B cell (primary cell): ENCODE data around the gene CAMK2D. TPM values are rescaled to one million over a fixed set of nuclear protein-coding genes. Genes with fewer than 3 reads are reported as not detected.

Source experiments
- ATAC-seq: fragments of 200-7000 bp; cut with Tn5 transposase; one replicate; pipeline ENCODE4 v1.10.0; 2021; ENCODE audit warnings: low read depth, mild to moderate bottlenecking, moderate number of reproducible peaks, moderate library complexity
- CTCF ChIA-PET: fragments of 350-600 bp; sonication (Branson Sonifier 250); formaldehyde crosslinking; loops from one replicate; lab custom pipeline; 2021; ENCODE audit warnings: antibody characterized with exemption, inconsistent platforms; lab: Charles Lee
- POLR2A ChIA-PET: fragments of 350-600 bp; sonication (Branson Sonifier 250); formaldehyde crosslinking; loops from one replicate; lab custom pipeline; 2021; ENCODE audit warnings: antibody characterized with exemption; lab: Charles Lee
- DNase-seq: peaks from one replicate; pipeline ENCODE4 v3.0.0; 2013
- H2AFZ ChIP-seq: 2 replicates; pipeline ENCODE4 v1.6.1; 2012; ENCODE audit warnings: mild to moderate bottlenecking, low read depth, low read length; ENCODE audit not compliant: insufficient read depth, poor library complexity, severe bottlenecking
- H3K27ac ChIP-seq, 2 donors: 1 replicate in 1 of 2; 2 replicates in 1 of 2; pipeline ENCODE4 v1.5.1; 2012 to 2013; ENCODE audit warnings: low read length in 2 of 2, mild to moderate bottlenecking in 2 of 2, moderate library complexity in 1 of 2
- H3K27me3 ChIP-seq, 4 experiments: fragments of 200-600 bp in 1 of 4; sonication (generic) in 1 of 4; replicated peaks in 1 of 4; 1 replicate in 2 of 4; 2 replicates in 2 of 4; pipeline versions ENCODE4 v1.6.1 to v1.7.0; 2013 to 2016; ENCODE audit warnings: low read length in 3 of 4, mild to moderate bottlenecking in 2 of 4, mixed read lengths in 1 of 4, moderate library complexity in 1 of 4; ENCODE audit not compliant: insufficient read depth in 4 of 4, control insufficient read depth in 3 of 4; ENCODE audit errors: control extremely low read depth in 1 of 4
- H3K36me3 ChIP-seq, 2 experiments: replicated peaks in 1 of 2; 1 replicate in 1 of 2; 2 replicates in 1 of 2; pipeline versions ENCODE4 v1.6.1 to v1.7.1; 2013; ENCODE audit warnings: low read length in 1 of 2; ENCODE audit not compliant: insufficient read depth in 2 of 2, control insufficient read depth in 1 of 2; ENCODE audit errors: control extremely low read depth in 1 of 2, extremely low read depth in 1 of 2
- H3K4me1 ChIP-seq, 2 donors: fragments of 200-600 bp in 1 of 2; sonication (generic) in 1 of 2; 1 replicate in 1 of 2; 2 replicates in 1 of 2; pipeline versions ENCODE4 v1.5.1 to v1.6.1; 2013 to 2017; ENCODE audit warnings: low read length in 2 of 2; ENCODE audit not compliant: control insufficient read depth in 2 of 2, insufficient read depth in 2 of 2
- H3K4me2 ChIP-seq: replicated peaks from 2 replicates; pipeline ENCODE3; 2012; ENCODE audit warnings: mild to moderate bottlenecking, low read depth, low read length; ENCODE audit not compliant: poor library complexity, severe bottlenecking
- H3K4me3 ChIP-seq, 5 experiments: fragments of 200-600 bp in 1 of 5; sonication (generic) in 1 of 5; 1 replicate in 3 of 5; 2 replicates in 2 of 5; pipeline versions ENCODE4 v1.5.1 to v1.7.0; 2011 to 2016; ENCODE audit warnings: low read length in 4 of 5, mild to moderate bottlenecking in 4 of 5, low read depth in 2 of 5, control low read depth in 1 of 5, moderate library complexity in 1 of 5; ENCODE audit not compliant: insufficient read depth in 1 of 5; ENCODE audit errors: control extremely low read depth in 1 of 5, extremely low read depth in 1 of 5
- H3K79me2 ChIP-seq: fragments of 200-600 bp; sonication (generic); one replicate; pipeline ENCODE4 v1.6.0; 2016; ENCODE audit warnings: low read length; ENCODE audit not compliant: control insufficient read depth, insufficient read depth
- H3K9ac ChIP-seq: fragments of 200-600 bp; sonication (generic); 2 replicates; pipeline ENCODE4 v1.6.1; 2017; ENCODE audit warnings: mild to moderate bottlenecking, low read length, moderate library complexity
- H3K9me3 ChIP-seq, 3 donors: one replicate each; pipeline versions ENCODE4 v1.6.1 to v1.7.1; 2013; ENCODE audit warnings: low read length in 2 of 3; ENCODE audit not compliant: control insufficient read depth in 2 of 3, insufficient read depth in 1 of 3; ENCODE audit errors: control extremely low read depth in 1 of 3
- H4K20me1 ChIP-seq: 2 replicates; pipeline ENCODE4 v1.6.0; 2012; ENCODE audit warnings: mild to moderate bottlenecking, low read length; ENCODE audit not compliant: insufficient read depth, control insufficient read depth, poor library complexity, severe bottlenecking
- H3K27ac Mint-ChIP-seq: one replicate; pipeline ENCODE4 v1.8.0; 2021; ENCODE audit warnings: mixed read lengths
- H3K27me3 Mint-ChIP-seq: one replicate; pipeline ENCODE4 v1.8.0; 2021; ENCODE audit warnings: mixed read lengths
- H3K4me1 Mint-ChIP-seq: one replicate; pipeline ENCODE4 v1.8.0; 2021; ENCODE audit warnings: mixed read lengths
- H3K4me3 Mint-ChIP-seq: one replicate; pipeline ENCODE4 v1.8.0; 2021; ENCODE audit warnings: mixed read lengths
- H3K9me3 Mint-ChIP-seq: one replicate; pipeline ENCODE4 v1.8.0; 2022; ENCODE audit warnings: mixed read lengths; ENCODE audit not compliant: insufficient read depth
- EZH2 ChIP-seq: IDR thresholded peaks from 2 replicates; pipeline ENCODE4 v1.6.1; 2012; ENCODE audit warnings: borderline replicate concordance, low read depth, mild to moderate bottlenecking, moderate library complexity, low read length; ENCODE audit not compliant: insufficient read depth, poor library complexity, severe bottlenecking
- WGBS: methylation state at CpG from one replicate; pipeline ENCODE4 v1.1.5; 2013; ENCODE audit warnings: missing lambda C conversion rate; ENCODE audit not compliant: insufficient coverage; 5-methylcytosine and 5-hydroxymethylcytosine counted together
- intact Hi-C: fragments of 100-400 bp; cut with micrococcal nuclease; formaldehyde crosslinking; loops from one replicate; pipeline ENCODE4 v1.10.0; 2022
- polyA plus RNA-seq: library from polyadenylated mRNA; depleted of rRNA; stranded (reverse); fragments of >200 nt; gene quantifications from 2 replicates; pipeline ENCODE4 v1.2.3, GENCODE V29; 2012
- total RNA-seq, 2 donors: library from RNA; stranded (reverse); fragments of 120-200 nt in 1 of 2; gene quantifications; 1 replicate in 1 of 2; 2 replicates in 1 of 2; pipeline versions ENCODE4 v1.2.3 to v1.2.4, GENCODE V29; 2013 to 2022
- TF ChIP-seq, protein P1 (sequence below): fragments of 200-600 bp; IDR thresholded peaks from one replicate; pipeline ENCODE4 v1.8.0; 2022; ENCODE audit warnings: antibody characterized with exemption, mild to moderate bottlenecking

Gene CAMK2D
- total and polyA plus RNA-seq, 2 donors (not counting 1 experiment from before 2014, with no cell fraction given), result 26.3 to 57.0 TPM

DNA sequence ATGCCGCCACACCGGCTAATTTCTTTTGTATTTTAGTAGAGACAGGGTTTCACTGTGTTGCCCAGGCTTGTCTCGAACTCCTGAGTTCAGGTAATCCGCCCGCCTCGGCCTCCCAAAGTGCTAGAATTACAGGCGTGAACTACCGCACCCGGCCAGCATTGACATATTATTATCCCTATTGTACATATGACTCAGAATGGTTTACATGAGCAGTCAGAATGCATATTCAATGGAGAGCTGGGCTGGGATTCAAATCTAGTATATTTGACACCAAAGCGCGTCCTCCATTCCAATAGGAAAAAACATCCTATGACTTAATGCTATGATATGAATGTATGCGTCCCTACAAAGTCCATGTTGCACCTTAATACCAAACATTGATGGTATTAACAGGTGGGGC lies 281.4 kb downstream of the CAMK2D start:
- no peak overlapping the region for H3K9ac ChIP-seq
- Mint-ChIP-seq H3K27me3 (no peaks in the 10 kb centered on the region), H3K4me3 (no peak overlapping the region), H3K4me1 (no peaks in the 10 kb centered on the region), H3K9me3 (no peaks in the 10 kb centered on the region), H3K27ac (no peak overlapping the region)
- no peak overlapping the region for H3K4me3 ChIP-seq
- H2AFZ ChIP-seq, result no peak overlapping the region
- peaks cover 7 to 17% of the 10 kb centered on the region in 2 experiments for H3K36me3 ChIP-seq
- ChIA-PET CTCF (no interaction called here), POLR2A (no interaction called here)
- no peak overlapping the region for H3K4me2 ChIP-seq
- no peak overlapping the region for H3K27ac ChIP-seq
- WGBS, result 90% methylated on average over 2 of the region's 12 CpGs
- H3K79me2 ChIP-seq, result no peaks in the 10 kb centered on the region
- H3K27me3 ChIP-seq, result no peaks in the 10 kb centered on the region
- DNase-seq (no peak), ATAC-seq (no peak)
- TF ChIP-seq, protein P1, sequence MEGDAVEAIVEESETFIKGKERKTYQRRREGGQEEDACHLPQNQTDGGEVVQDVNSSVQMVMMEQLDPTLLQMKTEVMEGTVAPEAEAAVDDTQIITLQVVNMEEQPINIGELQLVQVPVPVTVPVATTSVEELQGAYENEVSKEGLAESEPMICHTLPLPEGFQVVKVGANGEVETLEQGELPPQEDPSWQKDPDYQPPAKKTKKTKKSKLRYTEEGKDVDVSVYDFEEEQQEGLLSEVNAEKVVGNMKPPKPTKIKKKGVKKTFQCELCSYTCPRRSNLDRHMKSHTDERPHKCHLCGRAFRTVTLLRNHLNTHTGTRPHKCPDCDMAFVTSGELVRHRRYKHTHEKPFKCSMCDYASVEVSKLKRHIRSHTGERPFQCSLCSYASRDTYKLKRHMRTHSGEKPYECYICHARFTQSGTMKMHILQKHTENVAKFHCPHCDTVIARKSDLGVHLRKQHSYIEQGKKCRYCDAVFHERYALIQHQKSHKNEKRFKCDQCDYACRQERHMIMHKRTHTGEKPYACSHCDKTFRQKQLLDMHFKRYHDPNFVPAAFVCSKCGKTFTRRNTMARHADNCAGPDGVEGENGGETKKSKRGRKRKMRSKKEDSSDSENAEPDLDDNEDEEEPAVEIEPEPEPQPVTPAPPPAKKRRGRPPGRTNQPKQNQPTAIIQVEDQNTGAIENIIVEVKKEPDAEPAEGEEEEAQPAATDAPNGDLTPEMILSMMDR, result no peak
- no peak for TF ChIP-seq EZH2
- H3K4me1 ChIP-seq, result no peaks in the 10 kb centered on the region
- no peaks in the 10 kb centered on the region for H4K20me1 ChIP-seq
- H3K9me3 ChIP-seq, result peaks cover 0 to 8% (median 1%) of the 10 kb centered on the region in 3 donors
- intact Hi-C loops, result no loop called here

DNA sequence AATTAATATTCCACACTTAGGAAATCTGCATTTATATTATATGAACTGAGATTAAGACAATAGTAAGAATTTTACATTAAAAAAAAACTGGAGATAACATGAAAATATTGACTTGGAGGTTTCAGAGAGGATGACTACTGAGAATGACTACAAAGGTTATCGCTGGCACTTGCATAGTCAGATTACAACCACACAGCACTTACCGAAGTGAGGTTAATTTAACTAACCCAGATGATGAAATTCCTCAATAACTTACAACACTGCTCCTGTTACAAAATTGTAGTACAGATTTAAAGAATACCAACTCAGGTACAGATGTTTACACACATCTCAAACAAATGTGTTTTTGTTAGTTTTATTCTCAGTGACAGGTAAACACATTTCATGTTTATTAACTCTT lies 283.5 kb downstream of the CAMK2D start:
- H3K27ac ChIP-seq, result no peak overlapping the region
- ChIA-PET POLR2A (no interaction called here), CTCF (no interaction called here)
- H3K4me1 ChIP-seq, result no peaks in the 10 kb centered on the region
- no peak for ATAC-seq
- H2AFZ ChIP-seq, result no peak overlapping the region
- peaks cover 0 to 8% (median 1%) of the 10 kb centered on the region in 3 donors for H3K9me3 ChIP-seq
- Mint-ChIP-seq H3K4me3 (no peak overlapping the region), H3K9me3 (no peaks in the 10 kb centered on the region), H3K27ac (no peak overlapping the region), H3K27me3 (no peaks in the 10 kb centered on the region), H3K4me1 (no peaks in the 10 kb centered on the region)
- no peak overlapping the region for H3K4me3 ChIP-seq
- intact Hi-C loops, result no loop called here
- H3K27me3 ChIP-seq, result no peaks in the 10 kb centered on the region
- no peak for TF ChIP-seq EZH2
- TF ChIP-seq, protein P1, result no peak
- H3K9ac ChIP-seq, result no peak overlapping the region
- no peaks in the 10 kb centered on the region for H3K79me2 ChIP-seq
- no peak for DNase-seq
- H3K4me2 ChIP-seq, result no peak overlapping the region
- no peaks in the 10 kb centered on the region for H4K20me1 ChIP-seq
- WGBS, result no CpG with 5 or more reads among the region's 2 CpGs
- peaks cover 0 to 15% of the 10 kb centered on the region in 2 experiments for H3K36me3 ChIP-seq
